Transverse colon (tissue), 4 donors: ENCODE results near the gene CFAP46. TPM values are rescaled to one million over a fixed set of nuclear protein-coding genes. Genes with fewer than 3 reads are reported as not detected.
"Not testable (repeated sequence)": the region's sequence is repeated elsewhere in the genome, so short reads cannot be mapped to it uniquely, and the experiment has no call there.

Source experiments
- DNase-seq: peaks from one replicate; pipeline ENCODE4 v3.0.0-alpha.2; 2019
- H3K27ac ChIP-seq, 4 donors: fragments of 200-600 bp; sonication (generic); 2 replicates each; pipeline ENCODE4 v1.5.1; 2016 to 2018; ENCODE audit warnings: inconsistent platforms in 4 of 4
- H3K27me3 ChIP-seq: fragments of 200-600 bp; sonication (generic); 2 replicates; pipeline ENCODE4 v1.5.1; 2017; ENCODE audit warnings: inconsistent platforms
- H3K36me3 ChIP-seq, 4 donors: fragments of 200-600 bp; sonication (generic); 2 replicates each; pipeline ENCODE4 v1.5.1; 2017 to 2019; ENCODE audit warnings: inconsistent platforms in 4 of 4
- H3K4me1 ChIP-seq, 4 donors: fragments of 200-600 bp; sonication (generic); 2 replicates each; pipeline ENCODE4 v1.5.1; 2017 to 2020; ENCODE audit warnings: inconsistent platforms in 4 of 4
- H3K4me3 ChIP-seq, 4 donors: fragments of 200-600 bp; sonication (generic); 1 replicate in 1 of 4; 2 replicates in 3 of 4; pipeline versions ENCODE4 v1.5.1 to v1.6.1; 2017 to 2019; ENCODE audit warnings: inconsistent platforms in 4 of 4
- H3K9me3 ChIP-seq, 2 donors: fragments of 200-600 bp; sonication (generic); 2 replicates each; pipeline ENCODE4 v1.5.1; 2017 to 2019; ENCODE audit warnings: inconsistent platforms in 2 of 2
- CTCF ChIP-seq, 5 experiments: fragments of 200-600 bp in 3 of 5; fragments of 450-650 bp in 2 of 5; sonication (generic) in 3 of 5; IDR thresholded peaks; 1 replicate in 2 of 5; 2 replicates in 3 of 5; pipeline ENCODE4 v1.5.1; 2016 to 2017; ENCODE audit warnings: antibody characterized with exemption in 5 of 5, inconsistent platforms in 3 of 5, mild to moderate bottlenecking in 2 of 5, moderate library complexity in 1 of 5
- EP300 ChIP-seq: sonication (generic); formaldehyde crosslinking; IDR thresholded peaks from one replicate; pipeline ENCODE4 v1.6.1; 2017; ENCODE audit warnings: antibody characterized with exemption, low read depth
- POLR2A ChIP-seq: fragments of 450-650 bp; IDR thresholded peaks from one replicate; pipeline ENCODE4 v1.6.1; 2016; ENCODE audit warnings: antibody characterized with exemption, mild to moderate bottlenecking, moderate library complexity
- POLR2AphosphoS5 ChIP-seq, 3 donors: sonication (generic); formaldehyde crosslinking; IDR thresholded peaks; one replicate each; pipeline ENCODE4 v1.6.1; 2016; ENCODE audit warnings: antibody characterized with exemption in 3 of 3
- WGBS, 2 donors: methylation state at CpG; one replicate each; pipeline ENCODE4 v1.1.5; 2018; ENCODE audit warnings: low coverage in 1 of 2; 5-methylcytosine and 5-hydroxymethylcytosine counted together
- in situ Hi-C, 4 donors: fragments of 200-750 bp; cut with MboI; loops; one replicate each; pipeline versions ENCODE4 v1.15.0 to v1.15.1; 2017; ENCODE audit warnings: low sequenced_read_pairs in 3 of 4, low pct_ligation_motif_present in 1 of 4, low pct_unique_long_range_greater_than_20kb in 1 of 4
- intact Hi-C: fragments of 100-400 bp; cut with DNase I; formaldehyde crosslinking; loops from one replicate; pipeline ENCODE4 v1.15.1; 2023; ENCODE audit warnings: low total_unique reads
- total RNA-seq, 4 donors: library from RNA; depleted of rRNA; stranded (reverse); fragments of >200 nt; gene quantifications; one replicate each; pipeline ENCODE4 v1.1.0, GENCODE V29; 2016

Gene CFAP46
- total RNA-seq, 4 donors from 2014 or later, result not detected

GRCh38 chr10:132846631-132847415 is 95.5 kb downstream of the CFAP46 start:
- Histone ChIP-seq H3K36me3 (no peaks in the 10 kb centered on the region), H3K27me3 (peaks cover 30% of the 10 kb centered on the region), H3K27ac (no peak overlapping the region), H3K9me3 (peaks cover 9 to 10% of the 10 kb centered on the region in 2 donors), H3K4me3 (no peak overlapping the region), H3K4me1 (peaks cover 0 to 7% (median 0%) of the 10 kb centered on the region in 4 donors)
- intact Hi-C loops, result no loop called here
- DNase-seq, result no peak
- 95% methylated on average over 21 of the region's 27 CpGs; no CpG with 5 or more reads in 1 of the 2 donors for WGBS, 2 donors
- in situ Hi-C loops, result no loop called here
- TF ChIP-seq CTCF (IDR thresholded peaks at IDR 0.05) (no peak), POLR2AphosphoS5 (IDR thresholded peaks at IDR 0.05) (no peak), EP300 (no peak), POLR2A (no peak)

- WGBS, 2 donors, result 83 to 85% methylated on average over 5 to 17 of the region's 33 CpGs
- H3K27me3 ChIP-seq, result peaks cover 38% of the 10 kb centered on the region
- intact Hi-C loops, result no loop called here
Measured at GRCh38 chr10:132845780-132846595, 96.4 kb downstream of the CFAP46 start.

GRCh38 chr10:132845041-132845551 is 97.3 kb downstream of the CFAP46 start:
- H3K9me3 ChIP-seq, result peaks cover 10 to 13% of the 10 kb centered on the region in 2 donors
- 79% methylated on average over 15 of the region's 15 CpGs; no CpG with 5 or more reads in 1 of the 2 donors for WGBS, 2 donors
- H3K4me1 ChIP-seq, result peaks cover 0 to 7% (median 0%) of the 10 kb centered on the region in 4 donors
- H3K4me3 ChIP-seq, result no peak overlapping the region
- H3K27ac ChIP-seq, result no peak overlapping the region
- no peak for TF ChIP-seq POLR2A
- intact Hi-C loops (no loop called here), in situ Hi-C loops (no loop called here)
- H3K36me3 ChIP-seq, result no peaks in the 10 kb centered on the region
- DNase-seq, result no peak
- peaks cover 41% of the 10 kb centered on the region for H3K27me3 ChIP-seq

More at GRCh38 chr10:132845780-132846595, 96.4 kb downstream of the CFAP46 start:
- Histone ChIP-seq H3K4me1 (peaks cover 0 to 7% (median 0%) of the 10 kb centered on the region in 4 donors), H3K27ac (no peak overlapping the region), H3K4me3 (no peak overlapping the region), H3K36me3 (no peaks in the 10 kb centered on the region), H3K9me3 (peaks cover 10 to 13% of the 10 kb centered on the region in 2 donors)
- DNase-seq, result no peak
- no peak for TF ChIP-seq EP300
- TF ChIP-seq POLR2AphosphoS5 (IDR thresholded peaks at IDR 0.05), result no peak
- TF ChIP-seq POLR2A, result no peak
- no peak for TF ChIP-seq CTCF (IDR thresholded peaks at IDR 0.05)
- in situ Hi-C loops, result no loop called here

GRCh38 chr10:132844069-132844809 is 98.1 kb downstream of the CFAP46 start:
- 75 to 87% methylated on average over 4 to 18 of the region's 20 CpGs for WGBS, 2 donors
- Histone ChIP-seq H3K9me3 (peaks cover 10 to 13% of the 10 kb centered on the region in 2 donors), H3K4me1 (peaks cover 0 to 7% (median 0%) of the 10 kb centered on the region in 4 donors), H3K36me3 (no peaks in the 10 kb centered on the region), H3K27ac (no peak overlapping the region), H3K4me3 (no peak overlapping the region), H3K27me3 (peaks cover 41% of the 10 kb centered on the region)
- in situ Hi-C loops, result no loop called here
- DNase-seq, result no peak
- TF ChIP-seq EP300 (no peak), POLR2AphosphoS5 (IDR thresholded peaks at IDR 0.05) (no peak), POLR2A (no peak), CTCF (IDR thresholded peaks at IDR 0.05) (no peak)
- intact Hi-C loops, result loop anchor here (5.0 kb wide), 1 partner anchor 1352 kb away; no protein-coding TSS in a partner anchor

GRCh38 chr10:132843276-132843675 is 99.1 kb downstream of the CFAP46 start:
- 91% methylated on average over 10 of the region's 10 CpGs; no CpG with 5 or more reads in 1 of the 2 donors for WGBS, 2 donors
- in situ Hi-C loops, H3K27ac ChIP-seq, DNase-seq, H3K36me3 ChIP-seq, H3K4me3 ChIP-seq, H3K4me1 ChIP-seq: not testable (repeated sequence)
- intact Hi-C loops, result loop anchor here (5.0 kb wide), 1 partner anchor 1351 kb away; no protein-coding TSS in a partner anchor
- peaks cover 10 to 13% of the 10 kb centered on the region in 2 donors for H3K9me3 ChIP-seq
- peaks cover 34% of the 10 kb centered on the region for H3K27me3 ChIP-seq
